HG02642 (cell line): Measurements from ENCODE around the gene CYP21A2.
"Not testable (repeated sequence)": the region's sequence is repeated elsewhere in the genome, so short reads cannot be mapped to it uniquely, and the experiment has no call there.

Experiments
- ATAC-seq: cut with Tn5 transposase; IDR thresholded peaks from one replicate; pipeline ENCODE4 v1.9.1; 2021; ENCODE audit warnings: mild to moderate bottlenecking; ENCODE audit not compliant: unreplicated experiment, poor library complexity

Gene CYP21A2

GRCh38 chr6:32037598-32038524 is at the start of gene CYP21A2:
Gene CYP21A2 (plus strand): TSS chr6:32038415. CDS start chr6:32038423, 8 bp downstream.
- ATAC-seq = not testable (repeated sequence)

DNA sequence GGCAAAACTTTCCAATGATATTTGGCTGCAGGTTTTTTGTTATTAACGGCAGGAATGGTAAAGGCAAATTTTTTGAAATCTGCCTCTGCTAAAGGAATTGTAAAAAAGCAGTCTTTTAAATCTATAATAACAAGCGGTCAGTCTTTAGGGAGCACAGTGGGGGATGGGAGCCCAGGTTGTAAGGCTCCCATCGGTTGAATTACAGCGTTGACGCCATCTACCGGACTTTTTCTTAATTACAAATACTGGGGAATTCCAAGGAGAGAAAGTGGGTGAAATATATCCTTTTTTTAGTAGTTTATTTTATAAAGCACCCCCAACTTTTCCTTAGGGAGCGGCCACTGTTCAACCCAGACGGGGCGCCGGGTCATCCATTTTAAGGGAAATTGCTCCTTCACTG is 48.9 kb upstream of the CYP21A2 start:
- ATAC-seq = not testable (repeated sequence)

DNA sequence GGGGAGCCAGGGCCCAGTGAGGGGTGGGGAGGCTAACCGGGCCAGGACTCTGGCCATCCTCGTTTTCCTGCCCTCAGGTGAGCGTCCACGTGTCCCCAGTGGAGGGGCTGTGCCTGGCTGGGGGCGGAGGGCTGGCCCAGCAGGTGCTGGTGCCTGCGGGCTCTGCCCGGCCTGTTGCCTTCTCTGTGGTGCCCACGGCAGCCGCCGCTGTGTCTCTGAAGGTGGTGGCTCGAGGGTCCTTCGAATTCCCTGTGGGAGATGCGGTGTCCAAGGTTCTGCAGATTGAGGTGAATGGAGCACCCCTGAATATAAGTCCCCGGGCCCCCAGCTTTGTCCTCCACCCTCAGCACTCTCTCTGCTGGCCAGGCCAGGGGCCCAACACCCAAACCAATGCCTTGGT is 43.8 kb upstream of the CYP21A2 start:
- not testable (repeated sequence) for ATAC-seq

GRCh38 chr6:31996385-31996784 is 41.8 kb upstream of the CYP21A2 start:
- not testable (repeated sequence) for ATAC-seq

DNA sequence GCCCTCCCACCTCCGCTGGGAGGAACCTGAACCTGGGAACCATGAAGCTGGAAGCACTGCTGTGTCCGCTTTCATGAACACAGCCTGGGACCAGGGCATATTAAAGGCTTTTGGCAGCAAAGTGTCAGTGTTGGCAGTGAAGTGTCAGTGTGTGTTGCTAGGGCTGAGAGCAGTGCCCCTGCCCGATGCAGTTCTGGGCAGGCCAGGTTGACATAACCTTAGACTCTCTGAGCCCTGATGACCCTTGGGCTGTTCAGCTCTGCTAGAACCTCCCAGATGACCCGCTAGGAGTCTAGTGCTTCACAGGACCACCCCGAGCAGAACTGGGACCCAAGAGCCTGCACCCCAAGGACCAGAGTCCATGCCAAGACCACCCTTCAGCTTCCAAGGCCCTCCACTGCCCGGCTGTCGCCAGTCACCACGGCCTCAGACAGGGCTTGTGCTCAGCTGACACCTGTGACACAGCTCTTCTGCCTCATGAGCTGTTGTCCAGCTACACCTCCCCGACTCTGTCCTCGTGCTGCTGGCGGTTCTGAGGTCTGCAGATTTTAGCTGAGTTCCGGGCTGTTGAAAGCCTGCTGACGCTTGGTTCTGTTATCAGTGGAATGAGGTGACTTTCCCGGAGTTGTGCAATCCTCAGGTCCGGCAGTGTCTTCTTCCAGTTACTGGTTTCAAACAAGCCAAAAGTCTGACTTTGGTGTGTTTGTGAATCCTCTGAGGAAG is 35.5 kb upstream of the CYP21A2 start:
- ATAC-seq = not testable (repeated sequence)

DNA sequence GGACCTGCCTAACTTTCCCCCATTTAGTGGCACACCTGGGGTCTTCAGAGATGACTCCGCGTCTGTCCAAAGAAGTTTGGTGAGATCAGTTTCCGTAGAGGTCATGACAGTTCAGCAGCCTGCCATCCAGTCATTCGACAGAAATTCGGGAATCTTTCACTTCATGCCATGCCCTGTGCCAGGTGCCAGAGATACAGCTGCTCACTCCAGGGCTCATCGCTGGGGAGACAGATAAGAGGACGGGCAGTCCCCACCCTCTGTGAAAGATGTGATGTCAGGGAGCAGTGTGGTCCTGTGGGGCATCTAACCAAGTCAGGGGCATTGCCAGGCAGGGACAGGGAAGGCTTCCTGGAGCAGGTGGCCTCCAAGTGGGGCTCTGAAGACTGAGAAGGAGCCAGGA is 34.9 kb upstream of the CYP21A2 start:
- ATAC-seq = not testable (repeated sequence)

GRCh38 chr6:32004393-32004792 is 33.8 kb upstream of the CYP21A2 start:
- ATAC-seq = not testable (repeated sequence)

DNA sequence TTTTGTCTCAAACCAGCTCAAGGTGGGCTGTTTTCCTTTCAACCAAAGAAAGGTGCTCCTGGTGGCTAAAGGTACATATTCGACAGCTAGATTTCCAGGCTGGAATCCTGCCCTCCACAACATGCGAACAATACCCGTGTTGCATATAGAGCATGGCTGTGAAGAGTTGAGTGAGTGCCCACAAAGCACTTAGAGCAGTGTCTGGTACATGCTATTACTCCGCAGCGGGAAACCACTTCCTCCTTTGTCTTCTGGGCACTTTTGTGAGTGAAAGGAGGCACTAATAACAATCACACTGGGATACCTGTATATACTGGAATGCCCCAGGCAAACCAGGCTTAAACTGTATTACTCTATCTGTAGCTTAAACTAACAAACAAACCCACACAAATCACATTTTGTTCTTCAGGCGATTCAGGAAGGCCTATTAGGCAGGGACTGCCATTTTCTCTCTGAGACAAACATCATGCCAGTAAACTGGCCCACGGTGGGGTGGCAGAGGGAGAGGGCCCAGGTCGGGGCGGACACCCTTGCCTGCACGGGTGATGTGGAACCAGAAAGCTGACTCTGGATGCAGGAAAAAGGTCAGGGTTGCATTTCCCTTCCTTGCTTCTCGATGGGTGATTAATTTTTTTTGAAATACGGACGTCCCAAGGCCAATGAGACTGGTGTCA is 33.2 kb upstream of the CYP21A2 start:
- not testable (repeated sequence) for ATAC-seq

- not testable (repeated sequence) for ATAC-seq
Measured at GRCh38 chr6:32005538-32005880, 32.7 kb upstream of the CYP21A2 start.

- ATAC-seq = not testable (repeated sequence)
Measured at GRCh38 chr6:32005991-32006529, 32.2 kb upstream of the CYP21A2 start.

- not testable (repeated sequence) for ATAC-seq
Measured at GRCh38 chr6:32007086-32007485, 31.1 kb upstream of the CYP21A2 start.

GRCh38 chr6:32008037-32008436 is 30.2 kb upstream of the CYP21A2 start:
- ATAC-seq = not testable (repeated sequence)

GRCh38 chr6:32008616-32009015 is 29.6 kb upstream of the CYP21A2 start:
- not testable (repeated sequence) for ATAC-seq

DNA sequence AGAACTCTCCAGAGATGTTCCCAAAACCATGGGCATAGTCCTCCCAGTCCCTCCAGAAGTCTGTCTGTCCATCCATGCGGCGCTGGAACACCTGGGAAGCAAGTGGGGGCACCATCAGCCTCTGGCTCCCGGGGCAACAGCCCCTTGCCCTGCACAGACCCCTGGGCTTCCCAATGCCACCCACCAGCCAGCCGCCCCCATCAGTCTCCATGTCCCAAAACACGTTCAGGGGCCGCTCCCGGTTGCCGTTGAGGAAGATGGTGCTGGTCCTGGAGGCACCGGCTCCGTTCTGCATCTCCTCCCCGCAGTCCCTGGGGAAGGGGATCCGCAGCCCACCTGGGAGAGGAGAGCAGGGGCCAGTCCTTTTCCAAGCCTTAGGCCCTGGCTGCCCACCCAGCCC is 28.7 kb upstream of the CYP21A2 start:
- not testable (repeated sequence) for ATAC-seq

- ATAC-seq = not testable (repeated sequence)
Measured at GRCh38 chr6:32010856-32011530, 27.2 kb upstream of the CYP21A2 start.

DNA sequence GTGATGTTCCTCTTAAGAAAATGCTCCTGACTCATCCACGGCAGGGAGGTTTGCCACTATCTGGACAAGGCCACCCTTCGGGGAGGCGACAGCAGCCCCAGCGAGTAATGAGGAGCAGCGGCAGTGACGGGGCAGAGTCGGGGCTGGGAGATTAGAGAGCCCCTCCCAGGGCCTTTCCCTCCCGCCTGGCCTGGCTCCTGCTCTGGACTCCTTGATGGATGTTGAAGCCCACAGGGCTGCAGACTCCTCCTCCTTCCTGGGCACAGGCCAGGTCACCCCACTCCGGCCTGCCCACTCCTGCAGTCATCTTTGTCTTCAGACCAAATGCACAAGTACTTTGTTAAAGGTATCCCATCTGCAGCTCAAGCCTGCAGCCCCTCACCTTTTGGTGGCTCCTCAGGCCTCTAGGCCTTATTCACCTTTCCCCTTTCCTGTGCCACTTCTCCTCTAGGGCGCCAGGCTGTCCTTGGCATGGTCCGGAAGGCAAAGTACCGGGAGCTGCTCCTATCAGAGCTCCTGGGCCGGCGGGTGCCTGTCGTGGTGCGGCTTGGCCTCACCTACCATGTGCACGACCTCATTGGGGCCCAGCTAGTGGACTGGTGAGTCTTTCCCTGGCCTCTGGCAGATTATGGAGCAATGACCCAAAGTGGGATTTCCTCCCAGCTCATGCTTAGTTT is 25.1 kb upstream of the CYP21A2 start:
- ATAC-seq = not testable (repeated sequence)

DNA sequence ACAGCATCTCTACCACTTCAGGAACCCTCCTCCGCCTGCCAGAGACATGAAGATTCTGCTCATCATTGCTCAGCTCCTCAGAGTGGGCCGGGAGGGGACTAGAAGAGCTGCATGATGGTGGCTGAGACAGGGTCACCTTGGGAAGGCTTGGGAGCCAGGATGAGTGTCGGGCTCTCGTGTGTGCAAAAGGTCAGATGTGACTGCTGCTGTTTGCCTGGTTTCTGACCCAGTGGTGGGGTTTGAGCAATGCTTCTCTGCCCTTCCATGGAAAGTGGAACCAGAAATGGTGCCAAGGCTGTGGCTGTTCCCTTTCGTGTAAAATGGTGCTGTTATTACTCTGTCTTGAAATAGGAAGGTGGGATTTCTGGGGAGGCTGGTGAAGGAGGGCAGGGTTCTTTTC is 24.5 kb upstream of the CYP21A2 start:
- not testable (repeated sequence) for ATAC-seq

- not testable (repeated sequence) for ATAC-seq
Measured at GRCh38 chr6:32014547-32014946, 23.7 kb upstream of the CYP21A2 start, which contains the start of gene C4B. Gene C4B (plus strand): TSS chr6:32014795. CDS start chr6:32014846, 51 bp downstream.

- ATAC-seq = not testable (repeated sequence)
Measured at GRCh38 chr6:32022100-32022499, 16.1 kb upstream of the CYP21A2 start.
